Panc1 (cell line): ENCODE results near the gene SKP1. TPM values are rescaled to one million over a fixed set of nuclear protein-coding genes. Genes with fewer than 3 reads are reported as not detected.

ENCODE experiments used
- ATAC-seq: fragments of 200-7000 bp; cut with Tn5 transposase; 2 replicates; pipeline ENCODE4 v1.9.1; 2020; ENCODE audit warnings: mild to moderate bottlenecking, moderate library complexity
- BruUV-seq: library from RNA; stranded (reverse); fragments of 400-500 nt; replicated peaks from 2 replicates; lab custom pipeline; 2021; lab: Mats Ljungman, UMichigan
- CTCF ChIA-PET: fragments of 300-600 bp; sonication (Branson Sonifier 250); formaldehyde crosslinking; loops from one replicate; lab custom pipeline; 2022; ENCODE audit warnings: antibody characterized with exemption; lab: Charles Lee
- POLR2A ChIA-PET: fragments of 300-600 bp; sonication (Branson Sonifier 250); formaldehyde crosslinking; loops from one replicate; lab custom pipeline; 2022; ENCODE audit warnings: antibody characterized with exemption; lab: Charles Lee
- DNase-seq: peaks from one replicate; pipeline ENCODE4 v3.0.0-alpha.2; 2010; ENCODE audit warnings: low read depth, low spot score
- H3K27ac ChIP-seq: 2 replicates; pipeline ENCODE4 v1.5.1; 2011; ENCODE audit warnings: mild to moderate bottlenecking, low read length, inconsistent platforms
- H3K27me3 ChIP-seq: fragments of 200-500 bp; sonication (Bioruptor generic); 2 replicates; pipeline ENCODE4 v1.6.0; 2014; ENCODE audit warnings: low read length, inconsistent platforms; ENCODE audit not compliant: control insufficient read depth, insufficient read depth
- H3K36me3 ChIP-seq: fragments of 200-500 bp; sonication (Bioruptor generic); 2 replicates; pipeline ENCODE4 v1.5.1; 2014; ENCODE audit warnings: inconsistent platforms, mild to moderate bottlenecking, low read length, moderate library complexity; ENCODE audit not compliant: control insufficient read depth, insufficient read depth
- H3K4me1 ChIP-seq: 2 replicates; pipeline ENCODE4 v1.5.1; 2011; ENCODE audit warnings: inconsistent platforms, mild to moderate bottlenecking, low read length, moderate library complexity; ENCODE audit not compliant: control insufficient read depth, insufficient read depth
- H3K4me3 ChIP-seq, 2 experiments: 2 replicates each; pipeline ENCODE4 v1.5.1; 2011 to 2012; ENCODE audit warnings: low read depth in 2 of 2, low read length in 2 of 2, mild to moderate bottlenecking in 2 of 2, inconsistent platforms in 1 of 2, moderate library complexity in 1 of 2
- H3K9me3 ChIP-seq: fragments of 200-500 bp; sonication (Bioruptor generic); 2 replicates; pipeline ENCODE4 v1.5.1; 2014; ENCODE audit warnings: low read depth, mild to moderate bottlenecking, inconsistent platforms, low read length, moderate library complexity; ENCODE audit not compliant: control insufficient read depth, insufficient read depth
- CTCF ChIP-seq: fragments of 450-650 bp; IDR thresholded peaks from 2 replicates; pipeline ENCODE4 v1.5.1; 2017; ENCODE audit warnings: mild to moderate bottlenecking
- POLR2AphosphoS5 ChIP-seq: IDR thresholded peaks from 2 replicates; pipeline ENCODE4 v1.6.1; 2012; ENCODE audit warnings: mild to moderate bottlenecking, low read depth, low read length, moderate library complexity
- REST ChIP-seq, 2 experiments: IDR thresholded peaks; 2 replicates each; pipeline ENCODE4 v1.6.1; 2011 to 2012; ENCODE audit warnings: low read depth in 2 of 2, control low read depth in 1 of 2, low read length in 1 of 2, mild to moderate bottlenecking in 1 of 2, moderate library complexity in 1 of 2; ENCODE audit not compliant: insufficient read depth in 1 of 2
- SIN3A ChIP-seq: IDR thresholded peaks from 2 replicates; pipeline ENCODE4 v1.6.1; 2012; ENCODE audit warnings: low read depth, mild to moderate bottlenecking, low read length, moderate library complexity, borderline replicate concordance; ENCODE audit not compliant: insufficient read depth
- TCF7L2 ChIP-seq: IDR thresholded peaks from 2 replicates; pipeline ENCODE4 v1.6.1; 2011; ENCODE audit warnings: mild to moderate bottlenecking, low read depth, low read length, inconsistent platforms
- in situ Hi-C: cut with HindIII; loops from 2 replicates; pipeline ENCODE4 v1.10.0; 2016; ENCODE audit warnings: low sequenced_read_pairs, low pct_unique_long_range_greater_than_20kb
- intact Hi-C: fragments of 100-400 bp; cut with micrococcal nuclease; formaldehyde crosslinking; loops from one replicate; pipeline ENCODE4 v1.10.0; 2022; ENCODE audit not compliant: unreplicated experiment
- total RNA-seq: library from RNA; stranded (reverse); gene quantifications from one replicate; pipeline ENCODE4 v1.2.1, GENCODE V29; 2021; ENCODE audit not compliant: unreplicated experiment

Gene SKP1
- total RNA-seq, 1 experiment from 2014 or later, result 301 TPM

- CTCF ChIA-PET, result no interaction called here
Measured at GRCh38 chr5:134162592-134162991, 14.2 kb downstream of the SKP1 start.

GRCh38 chr5:134161513-134162395, 15.0 kb downstream of the SKP1 start:
- Histone ChIP-seq H3K27ac (no peak overlapping the region), H3K27me3 (no peaks in the 10 kb centered on the region), H3K9me3 (peaks cover 16% of the 10 kb centered on the region), H3K4me3 (no peak overlapping the region), H3K4me1 (no peaks in the 10 kb centered on the region), H3K36me3 (peaks cover 38% of the 10 kb centered on the region)
- in situ Hi-C loops (no loop called here), intact Hi-C loops (no loop called here)
- CTCF ChIA-PET, result no interaction called here
- no peak for ATAC-seq
- TSS peak; percentile 5 for BruUV-seq
- DNase-seq, result no peak
- POLR2A ChIA-PET, result interaction anchor here (0.6 kb wide), 1 partner anchor 484 kb away, joined by 5 read pairs; no protein-coding TSS in a partner anchor
- TF ChIP-seq CTCF, result no peak
- no peak for TF ChIP-seq TCF7L2
- TF ChIP-seq POLR2AphosphoS5, result no peak
- TF ChIP-seq SIN3A, result no peak

More at GRCh38 chr5:134162592-134162991, 14.2 kb downstream of the SKP1 start:
- DNase-seq (no peak), ATAC-seq (no peak)
- H3K27ac ChIP-seq, result no peak overlapping the region
- no peaks in the 10 kb centered on the region for H3K4me1 ChIP-seq
- no peak for TF ChIP-seq REST (IDR thresholded peaks at IDR 0.05; ENCODE audit: insufficient read depth in 1 of 2, low read depth in 2 of 2, low read length in 1 of 2)
- no peak for TF ChIP-seq POLR2AphosphoS5
- no peak for TF ChIP-seq SIN3A
- no peak for TF ChIP-seq CTCF
- no TSS peak for BruUV-seq
- in situ Hi-C loops, result no loop called here
- intact Hi-C loops, result no loop called here
- peaks cover 38% of the 10 kb centered on the region for H3K36me3 ChIP-seq
- peaks cover 16% of the 10 kb centered on the region for H3K9me3 ChIP-seq
- no peaks in the 10 kb centered on the region for H3K27me3 ChIP-seq
- no peak overlapping the region for H3K4me3 ChIP-seq
- POLR2A ChIA-PET, result interaction anchor here (0.6 kb wide), 1 partner anchor 484 kb away, joined by 5 read pairs; no protein-coding TSS in a partner anchor
